ENCODE measurements around the gene PDE4D.

PDE4D gene

DNA sequence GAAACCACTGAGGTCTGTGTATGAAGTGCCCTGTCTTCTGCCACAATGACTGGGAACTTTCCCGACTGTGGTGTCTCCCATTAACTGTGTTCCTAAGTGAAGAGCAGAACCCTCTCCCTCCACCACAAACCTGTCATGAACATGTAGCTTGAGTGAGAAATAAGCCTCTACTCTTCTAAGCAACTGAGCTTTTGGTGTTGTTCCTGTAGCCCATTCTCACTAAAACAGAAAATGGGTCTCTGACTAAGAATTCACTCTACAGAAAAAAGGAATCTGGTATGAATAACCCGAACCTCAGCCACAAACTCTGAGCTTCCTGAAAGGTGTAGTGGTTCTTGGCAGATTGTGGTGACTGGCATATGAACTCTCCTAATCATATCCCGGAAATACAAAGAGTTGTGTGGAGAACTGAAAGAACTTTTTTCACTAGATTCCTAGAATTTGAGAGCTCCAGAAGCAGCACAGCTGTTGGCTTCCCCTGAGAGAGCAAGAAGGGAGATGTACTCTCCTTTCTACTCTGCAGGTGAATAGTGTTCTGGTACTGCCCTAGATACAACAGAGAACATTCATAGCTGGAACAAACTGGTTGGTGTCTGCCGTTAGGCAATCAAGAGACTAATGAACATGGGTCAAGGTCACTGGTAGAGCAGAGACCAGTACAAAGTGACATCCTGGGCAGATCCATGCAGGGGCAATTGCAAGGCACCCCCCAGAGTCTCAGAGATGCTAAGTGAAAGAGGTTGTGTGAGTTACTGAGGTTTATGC, 283.8 kb downstream of the PDE4D start:
- Histone ChIP-seq H3K9me3 (replicated peaks; ENCODE audit: insufficient read depth, low read length) (no peaks in the 10 kb centered on the region), H2AFZ (ENCODE audit: low read length) (no peak overlapping the region), H3K4me1 (ENCODE audit: low read length) (no peaks in the 10 kb centered on the region), H3K79me2 (ENCODE audit: low read length) (no peaks in the 10 kb centered on the region), H3K27me3 (replicated peaks; ENCODE audit: insufficient read depth, low read length) (no peaks in the 10 kb centered on the region), H3K9me2 (replicated peaks; ENCODE audit: insufficient read depth, low read length) (no peaks in the 10 kb centered on the region), H4K20me1 (ENCODE audit: insufficient read depth, low read length) (no peaks in the 10 kb centered on the region), H3K27ac (ENCODE audit: low read length) (no peak overlapping the region), H3K4me2 (ENCODE audit: low read depth, low read length) (no peak overlapping the region), H3K36me3 (replicated peaks; ENCODE audit: insufficient read depth, low read length) (no peaks in the 10 kb centered on the region), H3K4me3 (ENCODE audit: low read length) (no peak overlapping the region), H3F3A (ENCODE audit: insufficient read depth, low read length) (no peaks in the 10 kb centered on the region), H3K9ac (ENCODE audit: low read length) (no peak overlapping the region)
- TF ChIP-seq EZH2phosphoT487 (IDR thresholded peaks at IDR 0.05; ENCODE audit: low read length), result no peak
- TF ChIP-seq, protein P1, sequence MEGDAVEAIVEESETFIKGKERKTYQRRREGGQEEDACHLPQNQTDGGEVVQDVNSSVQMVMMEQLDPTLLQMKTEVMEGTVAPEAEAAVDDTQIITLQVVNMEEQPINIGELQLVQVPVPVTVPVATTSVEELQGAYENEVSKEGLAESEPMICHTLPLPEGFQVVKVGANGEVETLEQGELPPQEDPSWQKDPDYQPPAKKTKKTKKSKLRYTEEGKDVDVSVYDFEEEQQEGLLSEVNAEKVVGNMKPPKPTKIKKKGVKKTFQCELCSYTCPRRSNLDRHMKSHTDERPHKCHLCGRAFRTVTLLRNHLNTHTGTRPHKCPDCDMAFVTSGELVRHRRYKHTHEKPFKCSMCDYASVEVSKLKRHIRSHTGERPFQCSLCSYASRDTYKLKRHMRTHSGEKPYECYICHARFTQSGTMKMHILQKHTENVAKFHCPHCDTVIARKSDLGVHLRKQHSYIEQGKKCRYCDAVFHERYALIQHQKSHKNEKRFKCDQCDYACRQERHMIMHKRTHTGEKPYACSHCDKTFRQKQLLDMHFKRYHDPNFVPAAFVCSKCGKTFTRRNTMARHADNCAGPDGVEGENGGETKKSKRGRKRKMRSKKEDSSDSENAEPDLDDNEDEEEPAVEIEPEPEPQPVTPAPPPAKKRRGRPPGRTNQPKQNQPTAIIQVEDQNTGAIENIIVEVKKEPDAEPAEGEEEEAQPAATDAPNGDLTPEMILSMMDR (IDR thresholded peaks at IDR 0.05; ENCODE audit: low read length), result no peak
- TF ChIP-seq EZH2 (optimal IDR thresholded peaks at IDR 0.05; ENCODE audit: low read depth, low read length), result no peak
- DNase-seq, result no peak

DNA sequence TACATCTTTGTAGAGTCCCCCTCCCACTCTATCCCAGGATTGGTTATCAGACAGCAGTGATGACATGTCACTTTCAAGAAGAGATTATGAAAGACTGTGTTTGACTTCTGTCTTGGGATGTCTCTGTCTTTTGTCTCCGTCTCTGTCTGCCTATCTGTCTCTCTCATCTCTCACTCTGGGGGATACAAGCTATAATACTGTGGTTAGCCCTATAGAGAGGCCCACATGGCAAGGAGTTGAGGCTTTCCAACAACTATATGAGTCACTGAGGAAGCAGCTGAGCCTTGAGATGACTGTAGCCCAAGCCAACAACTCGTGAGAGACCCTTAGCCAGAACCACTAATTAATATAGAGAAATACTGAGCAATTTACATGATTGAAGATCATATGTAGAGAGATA, 284.8 kb downstream of the PDE4D start:
- TF ChIP-seq EZH2 (optimal IDR thresholded peaks at IDR 0.05; ENCODE audit: low read depth, low read length) (no peak), EZH2phosphoT487 (IDR thresholded peaks at IDR 0.05; ENCODE audit: low read length) (no peak)
- TF ChIP-seq, protein P1 (IDR thresholded peaks at IDR 0.05; ENCODE audit: low read length), result no peak
- Histone ChIP-seq H3F3A (ENCODE audit: insufficient read depth, low read length) (no peaks in the 10 kb centered on the region), H3K4me1 (ENCODE audit: low read length) (no peaks in the 10 kb centered on the region), H4K20me1 (ENCODE audit: insufficient read depth, low read length) (no peaks in the 10 kb centered on the region), H3K79me2 (ENCODE audit: low read length) (no peaks in the 10 kb centered on the region), H3K4me2 (ENCODE audit: low read depth, low read length) (no peak overlapping the region), H3K9ac (ENCODE audit: low read length) (no peak overlapping the region), H3K27me3 (replicated peaks; ENCODE audit: insufficient read depth, low read length) (no peaks in the 10 kb centered on the region), H3K4me3 (ENCODE audit: low read length) (no peak overlapping the region), H3K9me2 (replicated peaks; ENCODE audit: insufficient read depth, low read length) (no peaks in the 10 kb centered on the region), H3K36me3 (replicated peaks; ENCODE audit: insufficient read depth, low read length) (no peaks in the 10 kb centered on the region), H2AFZ (ENCODE audit: low read length) (no peak overlapping the region), H3K27ac (ENCODE audit: low read length) (no peak overlapping the region), H3K9me3 (replicated peaks; ENCODE audit: insufficient read depth, low read length) (no peaks in the 10 kb centered on the region)
- DNase-seq, result no peak

DNA sequence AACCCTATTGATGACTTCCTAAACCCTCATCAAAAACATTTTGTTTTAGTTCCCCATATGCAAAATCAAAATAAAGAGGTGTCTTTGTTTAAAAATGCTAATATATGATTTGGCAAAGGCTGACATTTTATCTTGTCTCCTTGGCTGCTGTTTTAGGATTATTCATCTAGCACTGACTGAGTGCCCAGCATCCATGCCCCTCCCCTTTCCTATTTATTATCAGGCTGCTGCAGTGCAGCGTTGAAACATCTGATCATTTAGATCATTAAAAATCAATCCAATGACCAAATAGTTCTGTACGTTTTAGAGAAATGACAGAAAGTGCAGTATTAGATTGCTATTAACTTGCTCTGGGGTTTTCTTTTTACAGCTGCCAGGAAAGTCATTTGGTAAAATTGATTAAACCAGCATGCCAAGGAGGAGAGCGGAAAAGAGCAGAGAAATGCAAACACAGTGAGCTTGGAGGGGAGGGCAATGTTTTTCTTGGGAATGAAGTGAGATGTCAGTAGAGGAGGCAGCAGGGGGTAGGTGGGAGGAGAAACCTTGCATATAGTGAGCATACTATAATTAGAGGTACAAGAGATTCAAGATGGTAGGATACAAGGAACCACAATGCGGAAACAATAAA, 286.3 kb downstream of the PDE4D start:
- Histone ChIP-seq H3K79me2 (ENCODE audit: low read length) (no peaks in the 10 kb centered on the region), H2AFZ (ENCODE audit: low read length) (no peak overlapping the region), H3K4me2 (ENCODE audit: low read depth, low read length) (no peak overlapping the region), H3K9ac (ENCODE audit: low read length) (no peak overlapping the region), H3K4me3 (ENCODE audit: low read length) (no peak overlapping the region), H3F3A (ENCODE audit: insufficient read depth, low read length) (no peaks in the 10 kb centered on the region), H3K9me2 (replicated peaks; ENCODE audit: insufficient read depth, low read length) (no peaks in the 10 kb centered on the region), H3K4me1 (ENCODE audit: low read length) (no peaks in the 10 kb centered on the region), H4K20me1 (ENCODE audit: insufficient read depth, low read length) (no peaks in the 10 kb centered on the region), H3K36me3 (replicated peaks; ENCODE audit: insufficient read depth, low read length) (no peaks in the 10 kb centered on the region), H3K27ac (ENCODE audit: low read length) (no peak overlapping the region), H3K27me3 (replicated peaks; ENCODE audit: insufficient read depth, low read length) (no peaks in the 10 kb centered on the region), H3K9me3 (replicated peaks; ENCODE audit: insufficient read depth, low read length) (no peaks in the 10 kb centered on the region)
- no peak for DNase-seq
- TF ChIP-seq, protein P1 (IDR thresholded peaks at IDR 0.05; ENCODE audit: low read length), result no peak
- TF ChIP-seq EZH2phosphoT487 (IDR thresholded peaks at IDR 0.05; ENCODE audit: low read length) (no peak), EZH2 (optimal IDR thresholded peaks at IDR 0.05; ENCODE audit: low read depth, low read length) (no peak)

Measured in MM.1S (cell line).